HG03159 (cell line): ENCODE measurements around the gene AKAP8.
"Not testable (repeated sequence)": the region's sequence is repeated elsewhere in the genome, so short reads cannot be mapped to it uniquely, and the experiment has no call there.

Experiments used
- ATAC-seq: cut with Tn5 transposase; IDR thresholded peaks from one replicate; pipeline ENCODE4 v1.9.1; 2021; ENCODE audit warnings: mild to moderate bottlenecking, moderate library complexity; ENCODE audit not compliant: unreplicated experiment

The AKAP8 gene

GRCh38 chr19:15404097-15404779, 24.7 kb upstream of the AKAP8 start:
- no peak for ATAC-seq

- no peak for ATAC-seq
Measured at GRCh38 chr19:15403151-15403531, 23.6 kb upstream of the AKAP8 start.

GRCh38 chr19:15402411-15403150, 23.0 kb upstream of the AKAP8 start:
- ATAC-seq, result no peak

- no peak for ATAC-seq
Measured at GRCh38 chr19:15401397-15401710, 21.8 kb upstream of the AKAP8 start.

- no peak for ATAC-seq
Measured at GRCh38 chr19:15400521-15401396, 21.2 kb upstream of the AKAP8 start.

- ATAC-seq, result no peak
Measured at GRCh38 chr19:15399635-15400034, 20.0 kb upstream of the AKAP8 start.

GRCh38 chr19:15399234-15399515, 19.6 kb upstream of the AKAP8 start:
- no peak for ATAC-seq

GRCh38 chr19:15398501-15399233, 19.1 kb upstream of the AKAP8 start:
- ATAC-seq, result no peak

GRCh38 chr19:15397782-15398181, 18.2 kb upstream of the AKAP8 start:
- ATAC-seq, result no peak

- no peak for ATAC-seq
Measured at GRCh38 chr19:15397236-15397635, 17.6 kb upstream of the AKAP8 start.

- ATAC-seq, result no peak
Measured at GRCh38 chr19:15396436-15396835, 16.8 kb upstream of the AKAP8 start.

GRCh38 chr19:15395251-15395650, 15.7 kb upstream of the AKAP8 start:
- not testable (repeated sequence) for ATAC-seq

- no peak for ATAC-seq
Measured at GRCh38 chr19:15394426-15394825, 14.8 kb upstream of the AKAP8 start.

- no peak for ATAC-seq
Measured at GRCh38 chr19:15393963-15394362, 14.4 kb upstream of the AKAP8 start.

GRCh38 chr19:15390814-15391213, 11.2 kb upstream of the AKAP8 start:
- ATAC-seq, result no peak

GRCh38 chr19:15381864-15382263, 2.3 kb upstream of the AKAP8 start:
- no peak for ATAC-seq

- no peak for ATAC-seq
Measured at GRCh38 chr19:15381429-15381828, 1.8 kb upstream of the AKAP8 start.

- peak; percentile 20 for ATAC-seq
Measured at GRCh38 chr19:15379999-15380647, 536 bp upstream of the AKAP8 start.

GRCh38 chr19:15378534-15379082, 979 bp downstream of the AKAP8 start:
- no peak for ATAC-seq

GRCh38 chr19:15374796-15375440, 4.7 kb downstream of the AKAP8 start:
- no peak for ATAC-seq
